Measurements from ENCODE around the gene STBD1.

DNA sequence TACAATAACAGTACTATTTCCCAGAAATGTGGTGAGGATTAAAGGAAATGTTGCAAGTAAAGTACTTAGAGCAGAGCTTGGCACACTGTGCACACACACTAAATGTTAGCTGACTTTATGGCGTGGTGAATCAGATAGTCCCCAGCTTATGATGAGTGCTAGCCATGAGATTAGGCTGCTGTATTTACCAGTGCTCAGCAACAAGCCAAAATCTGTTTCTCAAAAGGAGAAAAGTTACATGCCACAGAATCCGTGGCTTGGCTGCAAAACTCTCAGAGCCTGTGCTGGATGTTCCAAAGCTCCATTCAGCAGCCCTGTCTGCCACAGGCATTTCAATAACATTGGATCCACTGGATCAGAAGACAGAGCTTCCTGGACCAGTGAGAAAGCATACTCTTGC lies 12.8 kb upstream of the STBD1 start:
- no peak for TF ChIP-seq ZNF274 (IDR thresholded peaks at IDR 0.05; ENCODE audit: low read depth, low read length)
- no peak for TF ChIP-seq YY1 (IDR thresholded peaks at IDR 0.05; ENCODE audit: insufficient read depth, insufficient read length)
